ENCODE measurements around the gene DDX19B. TPM values are rescaled to one million over a fixed set of nuclear protein-coding genes. Genes with fewer than 3 reads are reported as not detected.
"Not testable (repeated sequence)": the region's sequence is repeated elsewhere in the genome, so short reads cannot be mapped to it uniquely, and the experiment has no call there.

Gene DDX19B
- total and polyA plus RNA-seq, 11 donors: 13.0 to 34.2 (median 19.6) TPM

GRCh38 chr16:70349783-70350182, 50.8 kb downstream of the DDX19B start:
- no peak overlapping the region for H3K27ac ChIP-seq
- no peak overlapping the region for H3K4me3 ChIP-seq
- no peak for ATAC-seq
- intact Hi-C loops (cut with DNase I): loop anchor here in 3 of 10 donors (5.0 to 10.0 kb wide), 4 partner anchors 47 to 305 kb away; partner anchors contain the start of gene DDX19B (in 1 of the 3)
- no peak for DNase-seq
- H3K27me3 ChIP-seq: no peaks in the 10 kb centered on the region
- peaks cover 0 to 58% (median 46%) of the 10 kb centered on the region in 9 donors for H3K36me3 ChIP-seq
- no peaks in the 10 kb centered on the region for H3K9me3 ChIP-seq
- TF ChIP-seq, protein P1, sequence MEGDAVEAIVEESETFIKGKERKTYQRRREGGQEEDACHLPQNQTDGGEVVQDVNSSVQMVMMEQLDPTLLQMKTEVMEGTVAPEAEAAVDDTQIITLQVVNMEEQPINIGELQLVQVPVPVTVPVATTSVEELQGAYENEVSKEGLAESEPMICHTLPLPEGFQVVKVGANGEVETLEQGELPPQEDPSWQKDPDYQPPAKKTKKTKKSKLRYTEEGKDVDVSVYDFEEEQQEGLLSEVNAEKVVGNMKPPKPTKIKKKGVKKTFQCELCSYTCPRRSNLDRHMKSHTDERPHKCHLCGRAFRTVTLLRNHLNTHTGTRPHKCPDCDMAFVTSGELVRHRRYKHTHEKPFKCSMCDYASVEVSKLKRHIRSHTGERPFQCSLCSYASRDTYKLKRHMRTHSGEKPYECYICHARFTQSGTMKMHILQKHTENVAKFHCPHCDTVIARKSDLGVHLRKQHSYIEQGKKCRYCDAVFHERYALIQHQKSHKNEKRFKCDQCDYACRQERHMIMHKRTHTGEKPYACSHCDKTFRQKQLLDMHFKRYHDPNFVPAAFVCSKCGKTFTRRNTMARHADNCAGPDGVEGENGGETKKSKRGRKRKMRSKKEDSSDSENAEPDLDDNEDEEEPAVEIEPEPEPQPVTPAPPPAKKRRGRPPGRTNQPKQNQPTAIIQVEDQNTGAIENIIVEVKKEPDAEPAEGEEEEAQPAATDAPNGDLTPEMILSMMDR (IDR thresholded peaks at IDR 0.05): no peak
- no peak for TF ChIP-seq POLR2A (IDR thresholded peaks at IDR 0.05)
- peaks cover 0 to 36% (median 30%) of the 10 kb centered on the region in 12 donors for H3K4me1 ChIP-seq
- 81 to 92% (median 84%) methylated on average over 2 of the region's 2 CpGs for WGBS, 4 donors

DNA sequence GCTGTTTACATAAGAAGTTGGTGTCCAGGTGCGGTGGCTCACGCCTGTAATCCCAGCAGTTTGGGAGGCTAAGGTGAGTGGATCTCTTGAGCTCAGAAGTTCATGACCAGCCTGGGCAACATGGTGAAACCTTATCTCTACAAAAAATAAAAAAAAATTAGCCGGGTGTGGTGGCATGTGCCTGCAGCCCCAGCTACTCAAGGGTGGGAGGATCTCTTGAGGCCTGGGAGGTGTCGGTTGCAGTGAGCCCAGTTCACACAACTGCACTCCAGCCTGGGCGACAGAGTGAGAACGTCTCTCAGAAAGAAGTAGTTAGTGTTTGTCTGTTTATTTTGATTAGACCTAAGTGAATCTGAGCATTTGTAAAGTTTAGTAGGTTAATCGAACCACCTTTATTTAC, 60.6 kb downstream of the DDX19B start:
- no peak for ATAC-seq
- no peaks in the 10 kb centered on the region for H3K4me1 ChIP-seq
- no peak overlapping the region for H3K4me3 ChIP-seq
- WGBS, 4 donors: 80 to 92% (median 88%) methylated on average over 7 of the region's 7 CpGs
- peaks cover 3 to 100% (median 100%) of the 10 kb centered on the region in 9 donors for H3K36me3 ChIP-seq
- no peak for DNase-seq
- intact Hi-C loops (cut with DNase I): loop anchor here in 1 of 10 donors (10.0 kb wide), 1 partner anchor 175 kb away; no protein-coding TSS in a partner anchor
- H3K9me3 ChIP-seq: no peaks in the 10 kb centered on the region
- H3K27me3 ChIP-seq: no peaks in the 10 kb centered on the region
- no peak overlapping the region for H3K27ac ChIP-seq
- TF ChIP-seq, protein P1 (IDR thresholded peaks at IDR 0.05): no peak
- no peak for TF ChIP-seq POLR2A (IDR thresholded peaks at IDR 0.05)

- DNase-seq (no peak), ATAC-seq (no peak)
- H3K4me3 ChIP-seq: no peak overlapping the region
- H3K27me3 ChIP-seq: no peaks in the 10 kb centered on the region
- intact Hi-C loops (cut with DNase I): loop anchor here in 1 of 10 donors (10.0 kb wide), 1 partner anchor 290 kb away; no protein-coding TSS in a partner anchor
- no peak for TF ChIP-seq POLR2A (IDR thresholded peaks at IDR 0.05)
- TF ChIP-seq, protein P1 (IDR thresholded peaks at IDR 0.05): no peak
- no peak overlapping the region for H3K27ac ChIP-seq
- 88 to 95% (median 91%) methylated on average over 5 of the region's 5 CpGs for WGBS, 4 donors
- H3K36me3 ChIP-seq: peaks cover 3 to 100% (median 99%) of the 10 kb centered on the region in 9 donors
- H3K9me3 ChIP-seq: no peaks in the 10 kb centered on the region
- H3K4me1 ChIP-seq: no peaks in the 10 kb centered on the region
These were observed 65.4 kb downstream of the DDX19B start for GRCh38 chr16:70364399-70364798.

DNA sequence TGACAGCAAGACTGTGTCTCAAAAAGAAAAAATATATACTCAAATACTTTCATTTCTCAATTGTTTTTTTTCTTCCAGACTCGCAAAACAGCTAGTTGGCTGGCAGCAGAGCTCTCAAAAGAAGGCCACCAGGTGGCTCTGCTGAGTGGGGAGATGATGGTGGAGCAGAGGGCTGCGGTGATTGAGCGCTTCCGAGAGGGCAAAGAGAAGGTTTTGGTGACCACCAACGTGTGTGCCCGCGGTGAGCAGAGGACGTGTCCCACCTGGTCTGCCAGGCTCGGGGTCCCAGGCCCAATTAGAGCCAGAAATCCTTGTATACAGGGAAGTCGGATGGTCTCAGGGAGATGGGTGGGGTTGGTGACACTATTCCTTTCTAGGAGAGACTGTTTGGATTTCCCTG, 71.2 kb downstream of the DDX19B start:
- not testable (repeated sequence) for H3K4me1 ChIP-seq, H3K4me3 ChIP-seq, H3K27ac ChIP-seq, H3K27me3 ChIP-seq, H3K9me3 ChIP-seq
- ATAC-seq: peak in 3 of 4 donors; percentile 70 to 77 (median 77)
- intact Hi-C loops (cut with DNase I): loop anchor here in 7 of 10 donors (5.0 to 10.0 kb wide), 3 partner anchors 102 to 285 kb away; no protein-coding TSS in a partner anchor
- DNase-seq: peak in 1 of 5 donors; percentile 41
- 38 to 42% (median 39%) methylated on average over 10 of the region's 10 CpGs for WGBS, 4 donors
- H3K36me3 ChIP-seq: peaks cover 0 to 97% (median 93%) of the 10 kb centered on the region in 9 donors
- TF ChIP-seq, protein P1 (IDR thresholded peaks at IDR 0.05): peak; percentile 50 to 79 (median 68)

All from heart left ventricle (tissue), 16 donors.